ENCODE measurements around the gene BST1.
A peak's percentile ranks its signal among the peaks of the same experiment; 100 is the strongest.

The BST1 gene

GRCh38 chr4:15771216-15772058, 68.6 kb downstream of the BST1 start:
- TF ChIP-seq CTCF (IDR thresholded peaks at IDR 0.05; ENCODE audit: extremely low read depth, missing control alignments), result no peak
- DNase-seq (ENCODE audit: low spot score), result no peak

GRCh38 chr4:15774020-15774420, 71.2 kb downstream of the BST1 start:
- DNase-seq (ENCODE audit: low spot score), result no peak
- TF ChIP-seq CTCF (IDR thresholded peaks at IDR 0.05; ENCODE audit: extremely low read depth, missing control alignments), result no peak

GRCh38 chr4:15776871-15777648, 74.2 kb downstream of the BST1 start:
- DNase-seq (ENCODE audit: low spot score), result no peak
- TF ChIP-seq CTCF (IDR thresholded peaks at IDR 0.05; ENCODE audit: extremely low read depth, missing control alignments), result no peak

GRCh38 chr4:15777697-15778288, 74.9 kb downstream of the BST1 start:
- TF ChIP-seq CTCF (IDR thresholded peaks at IDR 0.05; ENCODE audit: extremely low read depth, missing control alignments), result no peak
- DNase-seq (ENCODE audit: low spot score), result no peak

- peak; percentile 83 for DNase-seq (ENCODE audit: low spot score)
- TF ChIP-seq CTCF (IDR thresholded peaks at IDR 0.05; ENCODE audit: extremely low read depth, missing control alignments), result no peak
Observed at GRCh38 chr4:15778289-15779241, 75.7 kb downstream of the BST1 start, which contains the start of gene CD38. Gene CD38 (plus strand): TSS chr4:15778328. CDS start chr4:15778415, 87 bp downstream.

GRCh38 chr4:15779306-15779705, 76.4 kb downstream of the BST1 start:
- TF ChIP-seq CTCF (IDR thresholded peaks at IDR 0.05; ENCODE audit: extremely low read depth, missing control alignments), result no peak
- DNase-seq (ENCODE audit: low spot score), result no peak

Data from GM20000 (cell line).